H9 (cell line): ENCODE data around the gene RGS9. TPM values are rescaled to one million over a fixed set of nuclear protein-coding genes. Genes with fewer than 3 reads are reported as not detected.
A peak's percentile ranks its signal among the peaks of the same experiment; 100 is the strongest.

Experiments
- DNase-seq: peaks from one replicate; pipeline ENCODE4 v3.0.0-alpha.2; 2017
- H2AFZ ChIP-seq: one replicate; pipeline ENCODE4 v1.6.1; 2013; ENCODE audit warnings: mild to moderate bottlenecking, low read length, control low read depth, moderate library complexity
- H2AK5ac ChIP-seq: 2 replicates; pipeline ENCODE4 v1.6.1; 2013; ENCODE audit warnings: low read length, control low read depth, mixed read lengths; ENCODE audit not compliant: insufficient read length
- H2BK120ac ChIP-seq: one replicate; pipeline ENCODE4 v1.6.1; 2013; ENCODE audit warnings: low read depth, mild to moderate bottlenecking, low read length, control low read depth, inconsistent platforms; ENCODE audit not compliant: poor library complexity, severe bottlenecking
- H2BK12ac ChIP-seq: 2 replicates; pipeline ENCODE4 v1.6.1; 2013; ENCODE audit warnings: low read length, control low read depth, mixed read lengths, low read depth; ENCODE audit not compliant: insufficient read length
- H2BK15ac ChIP-seq: 2 replicates; pipeline ENCODE4 v1.6.1; 2013; ENCODE audit warnings: low read depth, low read length, control low read depth
- H2BK20ac ChIP-seq: one replicate; pipeline ENCODE4 v1.6.1; 2013; ENCODE audit warnings: low read depth, mild to moderate bottlenecking, low read length, control low read depth, inconsistent platforms; ENCODE audit not compliant: poor library complexity, severe bottlenecking
- H2BK5ac ChIP-seq: 2 replicates; pipeline ENCODE4 v1.6.1; 2013; ENCODE audit warnings: low read length, control low read depth, mixed read lengths; ENCODE audit not compliant: insufficient read length
- H3K14ac ChIP-seq: 2 replicates; pipeline ENCODE4 v1.6.1; 2013; ENCODE audit warnings: low read length, control low read depth; ENCODE audit not compliant: insufficient read depth
- H3K18ac ChIP-seq: 2 replicates; pipeline ENCODE4 v1.6.1; 2013; ENCODE audit warnings: low read depth, mild to moderate bottlenecking, mixed read lengths, low read length, control low read depth; ENCODE audit not compliant: insufficient read length
- H3K23ac ChIP-seq: 2 replicates; pipeline ENCODE4 v1.6.1; 2013; ENCODE audit warnings: low read length, control low read depth, mixed read lengths, low read depth; ENCODE audit not compliant: insufficient read length
- H3K23me2 ChIP-seq: 2 replicates; pipeline ENCODE4 v1.6.1; 2013; ENCODE audit warnings: low read depth, mild to moderate bottlenecking, mixed read lengths, low read length, control low read depth; ENCODE audit not compliant: insufficient read length, poor library complexity, severe bottlenecking
- H3K27ac ChIP-seq: 2 replicates; pipeline ENCODE4 v1.5.1; 2013; ENCODE audit warnings: low read length, control low read depth, mixed read lengths, low read depth; ENCODE audit not compliant: insufficient read length
- H3K27me3 ChIP-seq: 2 replicates; pipeline ENCODE4 v1.6.1; 2013; ENCODE audit warnings: low read length, control low read depth, inconsistent platforms; ENCODE audit not compliant: insufficient read depth
- H3K4ac ChIP-seq: 2 replicates; pipeline ENCODE4 v1.6.1; 2013; ENCODE audit warnings: low read depth, mild to moderate bottlenecking, control low read depth, inconsistent platforms, low read length, moderate library complexity
- H3K4me1 ChIP-seq: 2 replicates; pipeline ENCODE4 v1.6.1; 2013; ENCODE audit warnings: low read length, control low read depth, inconsistent platforms; ENCODE audit not compliant: insufficient read depth
- H3K4me2 ChIP-seq: 2 replicates; pipeline ENCODE4 v1.6.1; 2013; ENCODE audit warnings: low read length, control low read depth, mixed read lengths; ENCODE audit not compliant: insufficient read length, insufficient read depth
- H3K56ac ChIP-seq: 2 replicates; pipeline ENCODE4 v1.6.1; 2013; ENCODE audit warnings: low read depth, mild to moderate bottlenecking, mixed read lengths, low read length, control low read depth; ENCODE audit not compliant: insufficient read length
- H3K79me1 ChIP-seq: 2 replicates; pipeline ENCODE4 v1.6.1; 2013; ENCODE audit warnings: low read depth, mild to moderate bottlenecking, moderate library complexity, low read length, control low read depth, inconsistent platforms; ENCODE audit not compliant: insufficient read depth, poor library complexity, severe bottlenecking
- H3K79me2 ChIP-seq: 2 replicates; pipeline ENCODE4 v1.6.1; 2013; ENCODE audit warnings: low read length, control low read depth, inconsistent platforms; ENCODE audit not compliant: insufficient read depth
- H3K9ac ChIP-seq: 2 replicates; pipeline ENCODE4 v1.6.1; 2013; ENCODE audit warnings: low read length, control low read depth, mixed read lengths; ENCODE audit not compliant: insufficient read length; ENCODE audit errors: extremely low read depth
- H3K9me3 ChIP-seq: one replicate; pipeline ENCODE4 v1.6.1; 2013; ENCODE audit warnings: low read depth, low read length, inconsistent platforms; ENCODE audit not compliant: control insufficient read depth
- H3T11ph ChIP-seq: one replicate; pipeline ENCODE4 v1.6.1; 2013; ENCODE audit warnings: mild to moderate bottlenecking, low read length, control low read depth, inconsistent platforms
- H4K20me1 ChIP-seq: one replicate; pipeline ENCODE4 v1.6.1; 2013; ENCODE audit not compliant: control insufficient read depth, insufficient read length, insufficient read depth
- H4K5ac ChIP-seq: 2 replicates; pipeline ENCODE4 v1.6.1; 2013; ENCODE audit warnings: low read depth, mild to moderate bottlenecking, mixed read lengths, low read length, control low read depth; ENCODE audit not compliant: insufficient read length
- H4K8ac ChIP-seq: replicated peaks from 2 replicates; pipeline ENCODE4 v1.6.1; 2013; ENCODE audit warnings: low read length, control low read depth, mixed read lengths, low read depth; ENCODE audit not compliant: insufficient read length
- H4K91ac ChIP-seq: 2 replicates; pipeline ENCODE4 v1.6.1; 2013; ENCODE audit warnings: low read depth, mild to moderate bottlenecking, moderate library complexity, mixed read lengths, low read length, control low read depth; ENCODE audit not compliant: insufficient read length
- H3K27ac Mint-ChIP-seq, 3 experiments: 2 replicates in 2 of 3; 3 replicates in 1 of 3; pipeline ENCODE4 v1.8.0; 2020 to 2021; ENCODE audit warnings: mixed read lengths in 3 of 3, mild to moderate bottlenecking in 1 of 3, moderate library complexity in 1 of 3
- H3K27me3 Mint-ChIP-seq: 2 replicates; pipeline ENCODE4 v1.8.0; 2021; ENCODE audit warnings: low read depth, mild to moderate bottlenecking, moderate library complexity, mixed read lengths
- H3K36me3 Mint-ChIP-seq, 3 experiments: 2 replicates in 2 of 3; 3 replicates in 1 of 3; pipeline ENCODE4 v1.8.0; 2020 to 2021; ENCODE audit warnings: low read depth in 3 of 3, mixed read lengths in 3 of 3; ENCODE audit not compliant: insufficient read depth in 1 of 3
- H3K4me1 Mint-ChIP-seq, 2 experiments: 2 replicates each; pipeline ENCODE4 v1.8.0; 2020; ENCODE audit warnings: mixed read lengths in 2 of 2
- H3K4me3 Mint-ChIP-seq, 2 experiments: 2 replicates in 1 of 2; 3 replicates in 1 of 2; pipeline ENCODE4 v1.8.0; 2020 to 2021; ENCODE audit warnings: mild to moderate bottlenecking in 2 of 2, mixed read lengths in 2 of 2, moderate library complexity in 1 of 2
- H3K9me3 Mint-ChIP-seq, 2 experiments: 2 replicates in 1 of 2; 3 replicates in 1 of 2; pipeline ENCODE4 v1.8.0; 2020; ENCODE audit warnings: mild to moderate bottlenecking in 2 of 2, mixed read lengths in 2 of 2, moderate library complexity in 1 of 2
- CTCF ChIP-seq: fragments of 200-600 bp; sonication (generic); conservative IDR thresholded peaks from 3 replicates; pipeline ENCODE4 v1.8.0; 2021; ENCODE audit warnings: antibody characterized with exemption, mild to moderate bottlenecking
- WGBS: extraction: QIAGEN DNeasy Blood & Tissue Kit; methylation state at CpG from one replicate; pipeline ENCODE4 v1.1.7; 2013; ENCODE audit warnings: missing lambda C conversion rate, low lambda C conversion rate, mixed read lengths; ENCODE audit not compliant: insufficient read length; ENCODE audit errors: extremely low coverage; 5-methylcytosine and 5-hydroxymethylcytosine counted together
- total RNA-seq: library from RNA; stranded (reverse); gene quantifications from 2 replicates; pipeline ENCODE4 v1.2.1, GENCODE V29; 2021

The RGS9 gene
- total RNA-seq, 1 experiment from 2014 or later, result 12.0 TPM

GRCh38 chr17:65197201-65197600 lies 60.0 kb downstream of the RGS9 start:
- Histone ChIP-seq H3K79me2 (no peaks in the 10 kb centered on the region), H3K27me3 (no peaks in the 10 kb centered on the region), H2BK120ac (no peak overlapping the region), H2AK5ac (no peak overlapping the region), H3K4me2 (no peak overlapping the region), H2BK12ac (no peak overlapping the region), H2BK20ac (no peak overlapping the region), H2AFZ (no peak overlapping the region), H3K9ac (no peak overlapping the region), H3K23me2 (no peaks in the 10 kb centered on the region), H4K8ac (no peak overlapping the region), H3T11ph (no peak overlapping the region), H3K18ac (no peak overlapping the region), H3K14ac (no peak overlapping the region), H3K79me1 (no peaks in the 10 kb centered on the region), H4K91ac (no peak overlapping the region), H3K23ac (no peak overlapping the region), H4K5ac (no peak overlapping the region), H2BK5ac (no peak overlapping the region), H3K27ac (no peak overlapping the region), H3K9me3 (no peaks in the 10 kb centered on the region), H3K56ac (no peak overlapping the region), H2BK15ac (no peak overlapping the region), H3K4me1 (no peaks in the 10 kb centered on the region), H4K20me1 (no peaks in the 10 kb centered on the region), H3K4ac (no peak overlapping the region)
- no peak for TF ChIP-seq CTCF
- H3K4me3 Mint-ChIP-seq, result no peak overlapping the region
- peak overlapping the region in 1 of 3 experiments; percentile 53; a peak in 1 of 7 replicates for H3K27ac Mint-ChIP-seq
- no CpG with 5 or more reads among the region's 5 CpGs for WGBS
- DNase-seq, result no peak
- 0 out of 2 replicates have a peak, but pooled peaks cover 1% of the 10 kb centered on the region for H3K27me3 Mint-ChIP-seq
- H3K36me3 Mint-ChIP-seq, result no peaks in the 10 kb centered on the region
- H3K4me1 Mint-ChIP-seq, result peaks cover 2 to 10% of the 10 kb centered on the region in 2 experiments; a peak in 3 of 4 replicates
- H3K9me3 Mint-ChIP-seq, result no peaks in the 10 kb centered on the region
